WI38 (cell line): Measurements from ENCODE around the gene KIAA0319L.

ENCODE experiments used
- H3K4me3 ChIP-seq: 2 replicates; pipeline ENCODE4 v1.5.1; 2011; ENCODE audit warnings: low read depth, mild to moderate bottlenecking, control low read depth, low read length
- TF ChIP-seq, protein P1 (sequence below): IDR thresholded peaks from 2 replicates; pipeline ENCODE4 v1.5.1; 2012; ENCODE audit warnings: low read depth, mild to moderate bottlenecking, control low read depth, low read length

KIAA0319L gene

DNA sequence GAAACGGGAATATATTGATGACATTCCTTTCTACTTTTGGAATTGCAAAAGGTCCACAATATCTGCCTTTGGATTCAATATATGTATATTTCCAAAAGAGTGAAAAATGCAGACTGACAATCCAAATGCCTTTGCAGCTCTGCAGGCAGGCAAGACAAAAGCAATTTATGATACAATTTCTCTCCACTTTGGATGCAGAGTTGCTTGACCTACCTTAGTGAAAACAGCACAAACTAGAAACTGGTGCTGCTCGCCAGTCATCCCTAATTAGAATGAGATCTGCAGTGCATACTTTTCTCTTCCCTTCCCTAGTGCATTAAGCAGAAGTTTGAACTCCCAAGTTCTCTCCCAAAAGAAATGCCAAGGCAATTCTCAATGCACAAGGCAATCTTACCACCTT is 56.8 kb downstream of the KIAA0319L start:
- TF ChIP-seq, protein P1, sequence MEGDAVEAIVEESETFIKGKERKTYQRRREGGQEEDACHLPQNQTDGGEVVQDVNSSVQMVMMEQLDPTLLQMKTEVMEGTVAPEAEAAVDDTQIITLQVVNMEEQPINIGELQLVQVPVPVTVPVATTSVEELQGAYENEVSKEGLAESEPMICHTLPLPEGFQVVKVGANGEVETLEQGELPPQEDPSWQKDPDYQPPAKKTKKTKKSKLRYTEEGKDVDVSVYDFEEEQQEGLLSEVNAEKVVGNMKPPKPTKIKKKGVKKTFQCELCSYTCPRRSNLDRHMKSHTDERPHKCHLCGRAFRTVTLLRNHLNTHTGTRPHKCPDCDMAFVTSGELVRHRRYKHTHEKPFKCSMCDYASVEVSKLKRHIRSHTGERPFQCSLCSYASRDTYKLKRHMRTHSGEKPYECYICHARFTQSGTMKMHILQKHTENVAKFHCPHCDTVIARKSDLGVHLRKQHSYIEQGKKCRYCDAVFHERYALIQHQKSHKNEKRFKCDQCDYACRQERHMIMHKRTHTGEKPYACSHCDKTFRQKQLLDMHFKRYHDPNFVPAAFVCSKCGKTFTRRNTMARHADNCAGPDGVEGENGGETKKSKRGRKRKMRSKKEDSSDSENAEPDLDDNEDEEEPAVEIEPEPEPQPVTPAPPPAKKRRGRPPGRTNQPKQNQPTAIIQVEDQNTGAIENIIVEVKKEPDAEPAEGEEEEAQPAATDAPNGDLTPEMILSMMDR, result no peak
- H3K4me3 ChIP-seq, result no peak overlapping the region

DNA sequence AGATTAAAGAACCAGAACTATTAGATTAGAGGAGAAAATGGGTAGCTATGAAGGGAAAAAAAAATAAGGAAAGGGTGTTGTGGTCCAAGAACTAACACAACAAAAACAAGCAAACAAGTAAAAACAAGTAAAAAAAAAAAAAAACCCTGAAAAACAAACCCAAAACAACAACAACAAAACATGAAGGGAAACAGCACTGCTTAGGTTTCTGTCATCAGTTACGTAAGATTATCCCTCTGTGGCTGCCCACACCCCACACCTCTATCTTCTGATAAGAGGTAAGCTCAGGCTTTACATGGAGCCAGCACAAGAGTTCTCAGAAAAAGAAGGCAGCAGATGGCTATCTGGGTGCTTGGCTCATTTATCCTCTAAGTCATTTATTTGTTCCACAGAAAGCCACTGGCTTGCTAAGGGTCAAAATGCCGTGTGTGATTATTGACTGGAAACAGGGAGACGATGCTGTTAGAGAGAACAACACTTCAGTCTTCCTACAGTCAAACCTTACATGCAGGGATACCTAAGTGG is 57.5 kb downstream of the KIAA0319L start:
- TF ChIP-seq, protein P1, result no peak
- no peak overlapping the region for H3K4me3 ChIP-seq

DNA sequence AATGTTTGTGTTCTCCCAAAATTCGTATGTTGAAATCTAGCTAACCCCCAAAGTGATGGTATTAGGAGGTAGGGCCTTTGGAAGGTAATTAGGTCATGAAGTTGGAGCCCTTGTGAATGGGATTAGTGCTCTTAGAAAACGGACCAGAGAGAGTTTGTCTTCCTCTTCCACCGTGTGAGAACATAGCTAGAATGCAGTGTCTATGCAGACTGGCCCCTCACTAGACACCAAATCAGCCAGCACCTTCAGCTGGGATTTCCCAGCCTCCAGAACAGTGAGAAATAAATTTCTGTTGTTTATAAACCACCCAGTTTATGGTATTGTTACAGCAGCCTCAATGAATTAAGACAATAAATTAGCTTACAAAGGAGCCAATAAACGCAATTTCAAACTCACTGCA is 58.0 kb downstream of the KIAA0319L start:
- TF ChIP-seq, protein P1, result no peak
- H3K4me3 ChIP-seq, result no peak overlapping the region

DNA sequence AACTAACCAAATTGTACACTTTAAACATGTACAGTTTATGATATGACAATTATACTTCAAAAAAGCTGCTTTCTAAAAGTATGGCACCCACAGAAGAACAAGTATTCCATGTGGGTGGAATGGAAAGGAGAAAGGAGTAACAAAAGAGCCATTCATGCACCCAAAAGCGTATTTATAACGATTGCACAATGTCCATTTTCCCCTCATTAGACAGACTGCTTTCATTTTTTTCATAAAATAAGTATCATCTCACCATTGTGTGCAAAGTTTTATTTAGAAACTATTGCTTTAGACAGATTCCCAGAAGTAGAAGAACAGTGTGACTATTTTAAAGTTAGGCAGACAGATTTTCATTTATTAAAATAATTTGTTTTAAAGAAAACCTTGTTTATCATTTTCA is 59.6 kb downstream of the KIAA0319L start:
- no peak overlapping the region for H3K4me3 ChIP-seq
- TF ChIP-seq, protein P1, result no peak

DNA sequence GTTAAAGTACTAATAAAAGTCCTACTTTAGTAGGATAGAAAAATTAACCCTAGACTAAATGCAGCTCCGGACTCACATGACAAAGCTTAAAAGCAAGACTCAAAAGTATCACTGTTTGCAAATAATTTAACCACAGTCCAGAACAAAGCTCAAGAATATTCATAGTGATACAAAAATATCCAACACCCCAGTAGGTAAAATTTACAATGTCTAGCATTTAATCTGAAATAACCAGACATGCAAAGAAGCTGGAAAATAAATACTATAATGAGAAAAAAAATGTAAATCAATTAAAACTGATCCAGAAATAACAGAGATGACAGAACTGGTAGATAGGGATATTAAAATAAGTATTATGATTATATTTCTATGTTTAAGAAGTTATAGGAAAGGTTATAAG is 67.0 kb downstream of the KIAA0319L start:
- TF ChIP-seq, protein P1, result no peak
- H3K4me3 ChIP-seq, result no peak overlapping the region

DNA sequence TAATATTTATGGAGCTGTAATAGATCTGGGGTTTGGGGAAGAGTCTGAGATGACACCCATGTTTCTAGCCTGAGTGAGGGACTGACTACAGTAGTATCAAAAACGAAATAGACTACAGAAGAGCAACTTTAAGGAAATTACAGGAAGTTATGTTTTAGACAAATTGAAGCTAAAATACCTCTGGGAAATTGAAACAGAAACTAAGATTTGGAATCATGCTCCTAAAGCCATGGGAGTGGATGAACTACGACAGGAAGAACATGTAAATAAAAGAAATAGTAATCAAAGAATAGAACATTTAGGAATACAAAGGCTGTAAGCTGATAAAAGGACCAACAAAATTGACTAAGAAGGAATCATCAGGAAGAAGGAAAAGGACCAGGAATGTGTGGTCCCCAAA is 68.9 kb downstream of the KIAA0319L start:
- TF ChIP-seq, protein P1, result no peak
- no peak overlapping the region for H3K4me3 ChIP-seq

DNA sequence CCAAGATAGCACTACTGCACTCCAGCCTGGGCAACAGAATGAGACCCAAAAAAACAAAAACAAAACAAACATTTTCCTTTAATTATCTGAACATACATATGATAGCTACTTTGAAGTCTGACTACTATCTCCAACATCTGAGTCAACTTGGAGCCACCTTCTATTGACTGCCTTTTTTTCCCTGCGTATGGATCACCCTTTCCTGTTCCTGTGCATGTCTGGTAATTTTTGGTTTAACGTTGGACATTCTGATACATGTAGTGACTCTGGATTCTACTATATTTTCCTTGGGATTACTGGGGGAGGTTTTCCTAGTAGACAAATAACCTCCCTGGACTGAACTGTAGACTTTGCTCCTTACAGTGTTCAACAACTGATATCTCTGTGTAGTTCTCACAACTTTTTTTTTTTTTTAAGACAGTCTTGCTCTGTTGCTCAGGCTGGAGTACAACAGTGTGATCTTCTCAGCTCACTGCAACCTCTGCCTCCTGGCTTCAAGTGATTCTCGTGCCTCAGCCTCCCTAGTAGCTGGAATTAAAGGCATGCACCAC is 70.3 kb downstream of the KIAA0319L start:
- TF ChIP-seq, protein P1, result no peak
- no peak overlapping the region for H3K4me3 ChIP-seq
